ENCODE results near the gene FASTK.

Gene FASTK

DNA sequence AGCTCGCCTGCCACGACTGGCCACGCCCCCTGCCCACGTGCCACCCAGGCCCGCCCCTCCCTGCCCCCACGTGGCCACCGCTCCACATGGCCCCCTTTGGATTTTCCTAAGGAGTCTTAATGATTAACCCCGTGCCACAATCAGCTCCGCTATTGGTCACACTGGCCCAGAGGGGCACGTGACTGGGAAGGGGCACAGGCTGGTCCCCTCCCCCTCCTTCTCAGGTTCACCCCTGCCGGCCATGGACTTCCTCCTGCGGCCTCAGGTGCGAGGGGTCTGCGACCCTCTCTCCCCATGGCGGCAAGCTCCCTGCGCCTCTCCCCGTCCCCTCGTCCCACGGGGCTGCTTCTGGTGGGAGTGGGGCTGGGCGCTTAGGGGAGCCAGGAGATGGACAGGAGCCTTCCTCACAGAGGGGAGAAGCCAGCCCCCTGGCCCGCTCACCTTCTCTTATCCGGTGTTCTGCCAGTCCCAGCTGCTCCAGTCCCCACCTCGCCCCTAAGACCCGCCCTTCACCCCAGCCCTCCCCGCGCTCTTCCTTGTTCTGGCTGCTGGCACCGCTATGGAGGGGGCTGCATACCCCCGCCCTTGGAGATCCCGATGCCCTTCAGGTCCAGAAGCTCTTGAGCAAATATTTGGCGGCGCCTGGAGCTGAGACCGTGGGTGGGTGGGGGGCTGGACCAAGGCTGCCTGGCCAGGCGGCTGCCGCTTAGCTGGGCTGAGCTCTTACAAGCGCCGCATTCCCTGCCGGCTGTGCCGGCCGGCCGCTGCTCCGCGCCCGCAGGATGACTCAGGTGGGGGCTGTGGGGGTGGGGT lies 18.0 kb downstream of the FASTK start:
- no peak for DNase-seq

DNA sequence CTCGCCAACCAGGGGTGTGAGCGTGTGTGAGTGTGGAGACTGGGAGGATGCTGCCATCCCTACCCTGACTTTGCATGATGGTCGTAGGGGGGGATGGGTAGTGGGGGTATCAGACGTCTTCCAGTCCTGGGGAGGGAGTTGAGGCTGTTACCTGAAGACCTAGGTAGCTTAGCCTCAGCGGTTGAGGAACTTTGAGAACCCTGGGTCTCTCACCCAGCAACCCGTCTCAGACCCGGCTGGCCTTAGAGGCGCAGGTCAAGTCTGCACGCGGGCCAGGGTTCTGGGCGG lies 18.6 kb downstream of the FASTK start:
- no peak for DNase-seq

DNA sequence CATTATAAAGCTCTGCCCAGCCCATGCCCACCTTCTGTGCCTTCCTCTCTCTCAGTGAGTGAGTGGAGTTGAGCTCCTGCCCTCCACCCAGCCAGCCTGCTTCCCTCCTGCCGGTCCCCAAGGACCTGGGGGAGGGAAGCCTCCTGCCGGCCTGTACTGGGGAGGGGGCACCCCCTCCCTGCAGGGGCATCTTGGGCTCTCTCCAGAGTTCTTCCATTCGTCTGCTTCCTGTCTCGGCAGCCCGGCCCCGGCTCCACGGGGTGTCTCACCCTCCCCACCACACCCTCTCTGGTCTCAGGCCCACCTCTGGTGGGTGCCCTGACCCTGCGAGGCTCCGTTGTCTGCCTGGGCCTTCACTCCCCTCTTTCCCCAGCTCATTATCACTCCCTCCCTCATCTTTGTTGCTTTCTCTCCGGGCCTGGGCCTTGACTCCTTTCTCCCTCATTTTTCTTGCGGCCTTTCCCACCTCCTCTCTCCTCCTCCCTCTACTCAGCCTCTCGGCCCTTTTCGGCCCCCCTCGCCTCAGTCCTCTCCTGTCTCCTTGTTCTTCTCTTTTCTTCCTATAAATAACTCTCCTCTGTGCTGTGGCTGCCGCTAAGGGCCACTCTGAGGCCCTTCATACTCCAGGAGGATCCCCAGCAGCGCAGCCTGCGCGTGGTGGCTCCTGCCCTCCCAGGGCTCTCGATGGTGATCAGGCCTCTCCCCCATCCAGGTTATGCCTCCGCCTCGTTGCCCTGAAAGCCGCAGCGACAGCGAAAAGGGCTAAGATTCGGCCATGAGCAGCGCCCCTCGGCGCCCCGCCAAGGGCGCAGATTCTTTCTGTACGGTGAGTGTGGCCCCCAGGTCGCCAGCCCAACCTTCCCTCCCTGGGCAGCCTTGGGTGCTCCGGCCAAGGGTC lies 19.1 kb downstream of the FASTK start:
- no peak for DNase-seq

DNA sequence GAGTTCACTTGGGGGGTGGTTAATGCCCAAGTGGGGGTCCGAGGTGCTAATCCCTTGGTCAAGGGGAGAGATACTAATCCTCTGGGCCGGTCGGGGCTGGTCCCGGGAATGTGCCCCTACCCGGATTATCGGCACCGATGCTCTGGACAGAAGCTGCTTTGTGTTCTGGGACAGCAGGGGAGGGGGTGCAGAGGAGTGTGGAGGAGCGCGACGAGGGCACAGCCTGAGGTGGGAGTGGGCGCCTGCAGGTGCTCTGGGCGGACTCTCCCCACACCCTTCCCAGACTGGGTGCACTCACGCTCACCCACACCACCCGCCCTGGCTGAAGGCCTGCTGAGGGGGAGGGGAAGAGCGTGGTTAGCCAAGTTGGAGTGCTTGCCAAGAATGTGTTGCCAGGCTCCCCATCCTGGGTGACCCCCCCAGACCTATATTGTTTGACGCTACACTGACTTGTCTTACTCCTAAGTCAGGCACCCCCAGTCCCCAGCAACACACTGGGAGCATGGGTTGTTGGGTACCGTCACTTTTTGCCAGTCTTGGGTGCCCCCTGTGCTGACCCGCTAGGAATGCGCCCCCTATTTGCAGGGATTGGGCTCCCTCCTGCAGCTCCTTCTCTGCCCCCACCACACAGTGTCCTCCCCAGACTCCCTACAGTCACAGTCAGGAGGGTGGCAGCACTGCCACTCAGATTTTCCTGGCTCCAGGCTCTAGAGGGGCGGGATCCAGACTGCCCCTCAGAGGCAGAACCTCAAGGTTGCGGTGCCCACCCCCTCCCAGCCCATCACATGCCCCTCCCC lies 20.0 kb downstream of the FASTK start:
- no peak for DNase-seq

DNA sequence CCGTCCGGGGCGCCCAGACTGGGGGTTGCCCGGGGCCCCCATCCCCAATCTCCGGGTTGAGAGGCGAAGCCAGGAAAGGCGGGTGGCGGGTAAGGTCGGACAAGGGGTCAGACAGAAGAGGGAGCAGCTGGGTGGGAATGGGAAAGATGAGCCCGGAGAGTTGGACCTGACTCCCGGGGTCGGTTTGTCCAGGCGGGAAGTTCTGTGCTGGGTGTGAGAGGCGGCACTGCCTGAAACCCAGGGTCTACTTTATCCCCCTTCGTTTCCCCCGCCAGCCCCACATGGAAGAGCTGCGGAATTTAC lies 20.5 kb downstream of the FASTK start:
- DNase-seq = no peak

DNA sequence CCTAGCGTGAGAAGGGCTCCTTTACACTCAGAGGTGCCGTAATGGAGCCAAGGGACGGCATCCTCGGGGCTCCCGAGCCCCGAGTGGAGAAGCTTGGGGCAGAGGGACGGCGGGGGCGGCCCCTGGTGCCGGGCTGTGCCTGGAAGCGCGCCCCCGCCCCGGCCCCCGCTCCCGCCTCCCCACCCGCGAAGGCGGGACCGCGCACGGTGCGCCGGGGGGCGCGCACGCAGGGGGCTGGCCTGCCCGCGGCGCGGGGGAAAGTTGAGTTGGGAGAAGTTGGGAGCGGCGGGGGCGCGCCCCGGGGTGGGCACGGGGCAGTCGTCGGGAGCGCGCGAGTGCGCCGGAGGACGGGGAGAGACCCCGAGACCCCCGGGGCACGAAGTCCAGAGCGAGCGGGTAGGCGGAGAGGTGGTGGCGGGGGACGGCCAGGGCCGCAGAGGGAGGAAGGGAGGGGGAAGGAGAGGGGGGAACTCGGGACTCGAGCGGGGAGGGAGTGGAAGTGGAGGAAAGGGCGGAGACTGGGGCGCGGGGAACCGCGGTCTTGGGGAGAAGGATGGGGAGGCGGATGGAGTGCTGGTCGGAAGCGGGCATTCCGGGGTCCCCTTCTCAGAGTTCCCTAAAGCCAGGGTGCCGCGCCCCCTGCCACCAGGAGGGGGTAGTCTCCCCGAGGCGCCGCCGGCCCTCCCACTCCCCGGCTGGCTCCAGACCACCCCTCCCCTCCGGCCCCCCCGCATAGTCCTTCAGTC lies 21.1 kb downstream of the FASTK start, which contains the start of gene SLC4A2:
TSS of gene SLC4A2 (plus strand) at position 223 of the 746 bp plus-strand sequence. CDS start 2,399 bp downstream, outside the sequence.
- no peak for DNase-seq

DNA sequence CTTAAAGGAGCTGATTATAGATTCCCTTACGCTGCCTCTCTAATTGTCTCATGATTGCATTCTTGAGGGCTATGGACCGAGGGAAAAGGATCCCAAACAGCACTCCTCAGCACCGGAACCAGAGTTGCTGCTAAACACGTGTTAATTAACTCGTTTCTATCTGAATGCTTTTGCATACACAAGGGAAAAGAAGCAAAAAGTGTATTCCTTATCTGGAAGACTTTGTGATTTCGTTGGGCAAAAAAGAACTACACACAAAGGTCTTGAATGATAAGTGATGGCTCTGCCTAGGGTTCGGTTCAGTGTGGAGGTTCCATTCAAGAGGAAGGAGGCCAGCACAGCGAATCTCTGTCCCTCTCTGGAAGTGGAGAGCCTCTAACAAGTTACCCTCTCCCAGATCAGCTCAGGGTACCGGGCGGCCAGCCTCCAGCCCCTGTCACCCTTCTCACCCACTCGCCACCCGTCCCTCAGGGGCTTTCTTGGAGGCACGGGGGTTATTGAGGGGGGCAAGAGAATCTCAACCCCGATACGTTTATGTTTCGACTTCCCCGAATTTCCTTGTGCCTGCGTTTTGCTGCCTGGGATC lies 21.7 kb downstream of the FASTK start:
- no peak for DNase-seq

DNA sequence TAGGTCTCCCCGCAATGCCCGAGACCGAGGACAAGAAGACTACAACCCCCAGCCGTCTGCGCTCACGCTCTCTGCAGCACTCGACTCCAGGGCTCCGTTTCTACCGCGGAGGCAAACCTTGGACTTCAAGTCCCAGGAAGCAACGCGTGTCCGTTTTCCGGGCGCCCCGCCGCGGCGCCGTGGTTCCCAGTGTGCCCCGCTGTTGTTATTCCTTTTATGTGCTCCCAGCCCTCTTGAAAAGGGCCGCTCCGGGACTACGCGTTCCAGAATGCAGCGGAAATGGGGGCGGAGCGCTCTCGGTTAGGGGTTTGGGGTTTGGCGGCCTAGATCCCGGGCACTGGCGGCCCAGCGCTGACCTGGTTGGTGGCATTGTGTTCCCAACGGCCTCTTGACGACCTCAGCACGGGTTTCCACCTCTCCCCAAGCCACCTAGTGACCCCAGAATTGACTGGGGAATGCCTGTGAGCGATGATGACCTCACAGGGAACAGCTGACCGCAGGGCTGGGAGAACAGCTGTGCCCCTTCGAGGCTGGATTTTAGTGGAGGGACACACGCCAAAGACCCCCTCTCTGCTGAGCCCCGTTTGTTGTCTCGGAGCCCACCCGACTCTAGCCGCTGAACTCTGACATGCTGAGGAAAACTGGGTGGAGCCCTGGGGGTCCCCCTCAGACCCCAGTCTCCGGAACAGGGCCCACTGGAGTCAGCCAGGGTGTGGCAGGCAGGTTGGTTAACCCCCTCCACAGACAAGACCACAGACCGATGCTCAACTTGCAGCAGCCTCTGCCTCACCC lies 22.4 kb downstream of the FASTK start:
- peak; percentile 95 to 99 for DNase-seq

DNA sequence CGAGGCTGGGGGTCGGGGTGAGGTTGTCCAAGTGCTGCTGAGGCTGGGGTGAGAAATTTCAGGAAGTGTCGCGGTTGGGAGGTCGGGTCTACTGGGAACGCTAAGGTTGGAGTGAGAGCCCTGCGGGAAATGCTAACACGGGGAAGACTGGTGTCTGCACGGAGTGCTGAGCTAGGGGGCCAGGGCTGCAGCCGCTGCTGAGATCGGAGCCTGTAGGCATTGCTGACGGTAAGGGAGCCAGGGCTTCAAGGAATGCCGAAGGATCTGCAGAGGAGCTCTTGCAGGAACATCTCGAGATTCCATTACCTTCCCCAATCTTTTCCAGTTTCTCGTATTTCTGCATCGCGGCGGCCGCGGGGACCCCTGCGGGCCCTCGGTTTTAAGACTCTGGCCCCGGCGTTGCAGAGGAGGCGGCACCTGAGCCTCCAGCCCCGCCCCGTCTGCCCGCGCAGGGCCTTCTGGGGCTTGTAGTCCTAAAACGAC lies 23.1 kb downstream of the FASTK start, which contains the start of gene CDK5:
TSS of gene CDK5 (minus strand) at position 392 of the 483 bp plus-strand sequence. CDS start at position 343, 49 bp downstream.
- no peak for DNase-seq

DNA sequence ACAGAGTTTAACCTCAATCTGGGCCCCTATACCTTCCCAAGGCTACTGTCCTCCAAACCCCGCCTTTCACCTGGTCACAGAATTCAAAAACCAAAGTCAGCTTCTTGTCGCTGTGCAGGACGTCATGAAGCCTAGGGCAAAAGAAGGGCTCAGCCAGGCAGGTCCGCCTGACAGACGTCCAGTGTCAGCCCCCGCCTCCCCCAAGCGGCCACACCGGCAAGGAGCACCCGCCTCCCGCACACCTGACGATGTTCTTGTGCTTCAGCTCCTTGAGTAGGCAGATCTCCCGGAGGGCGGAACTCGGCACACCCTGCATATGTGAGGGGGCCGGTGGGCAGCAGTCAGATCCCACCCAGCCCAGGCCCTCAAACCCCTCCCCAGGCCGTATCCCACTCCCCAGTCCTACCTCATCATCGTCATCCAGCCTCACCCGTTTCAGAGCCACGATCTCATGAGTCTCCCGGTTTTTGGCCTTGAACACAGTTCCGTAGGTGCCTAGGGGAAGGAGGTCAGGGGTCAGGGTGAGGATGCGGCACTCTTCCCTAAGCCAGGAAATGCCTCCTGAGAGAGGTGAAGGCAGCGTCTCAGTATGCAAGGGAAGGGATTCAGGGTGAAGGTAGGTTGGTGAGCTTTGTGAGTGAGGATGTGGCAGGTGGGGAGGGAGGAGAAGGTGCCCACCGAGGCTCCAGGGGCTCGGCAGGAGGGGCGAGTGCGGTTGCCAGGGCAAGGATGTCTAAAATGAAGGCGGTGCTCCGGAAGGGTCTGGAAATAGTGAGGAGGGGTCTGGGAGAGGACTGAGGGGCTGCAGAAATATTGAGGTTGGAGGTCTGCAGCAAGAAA lies 23.7 kb downstream of the FASTK start:
- DNase-seq = no peak

DNA sequence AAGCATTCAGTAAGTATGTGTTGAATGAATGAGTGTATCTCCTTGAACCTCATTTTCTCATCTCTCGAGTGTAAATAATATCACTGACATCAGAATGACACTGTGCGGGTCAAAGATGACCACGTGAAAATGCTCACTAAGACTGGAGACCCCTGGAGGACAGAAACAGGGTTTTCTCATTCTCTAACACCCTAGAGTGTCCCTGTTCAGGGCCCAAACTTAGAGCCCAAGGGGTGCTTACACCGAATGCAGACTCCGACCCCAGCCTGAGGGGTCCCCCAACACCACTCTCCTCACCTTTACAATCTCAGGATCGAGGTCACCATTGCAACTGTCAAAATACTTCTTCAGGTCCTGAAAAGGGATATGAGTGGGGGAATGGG lies 24.3 kb downstream of the FASTK start:
- no peak for DNase-seq

DNA sequence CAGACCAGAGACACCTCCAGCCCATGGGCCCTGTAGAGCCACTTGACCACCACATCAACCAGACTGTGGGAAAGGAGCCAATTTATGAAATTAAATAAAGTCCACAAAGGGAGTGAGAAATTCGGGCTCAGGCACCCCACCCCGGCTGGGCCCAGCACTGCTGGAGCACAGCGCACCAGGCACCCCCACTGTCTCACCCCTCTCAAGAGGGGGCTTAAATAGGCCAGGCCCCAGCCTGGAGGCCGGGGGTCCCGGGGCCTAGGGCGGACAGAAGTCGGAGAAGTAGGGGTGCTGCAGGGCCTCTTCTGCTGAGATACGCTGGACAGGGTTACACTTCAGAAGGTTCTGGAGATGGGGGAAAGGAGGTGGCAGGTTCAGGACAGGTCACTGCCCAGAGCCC lies 26.9 kb downstream of the FASTK start:
- no peak for DNase-seq

DNA sequence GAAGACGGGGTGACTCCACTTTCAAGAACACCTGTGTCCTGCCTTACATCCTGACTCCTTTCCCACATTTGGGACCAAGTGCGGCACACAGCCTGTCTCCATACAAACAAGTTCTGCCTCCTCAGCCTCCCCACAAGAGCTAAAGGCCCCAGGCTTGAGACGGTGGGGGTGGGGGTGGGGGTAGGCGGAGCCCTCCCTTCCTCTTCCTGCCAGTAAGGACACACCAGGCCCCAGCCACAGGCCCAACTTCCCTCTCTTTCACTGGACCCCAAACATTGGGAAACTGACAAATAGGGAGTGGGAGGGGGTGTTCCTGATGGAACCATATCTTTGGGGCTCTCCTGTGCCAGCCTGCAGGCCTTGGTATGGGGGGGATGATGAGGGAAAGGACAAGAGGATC lies 27.5 kb downstream of the FASTK start:
- DNase-seq = no peak

DNA sequence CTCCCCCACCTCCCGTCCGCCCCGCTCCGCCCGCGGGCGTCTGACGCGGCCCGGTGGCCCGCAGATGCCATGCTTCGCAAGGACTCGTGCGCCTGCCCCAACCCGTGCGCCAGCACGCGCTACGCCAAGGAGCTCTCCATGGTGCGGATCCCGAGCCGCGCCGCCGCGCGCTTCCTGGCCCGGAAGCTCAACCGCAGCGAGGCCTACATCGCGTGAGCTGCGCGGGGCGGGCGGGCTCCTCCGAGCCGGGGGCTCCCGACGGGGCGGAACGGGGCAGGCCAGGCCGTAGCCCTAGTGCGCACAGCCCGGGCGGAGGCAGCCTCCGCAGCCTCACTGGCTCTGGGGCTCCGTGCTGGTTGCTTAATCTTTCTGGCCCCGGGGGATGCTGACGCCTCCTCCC lies 29.5 kb downstream of the FASTK start:
- no peak for DNase-seq

DNA sequence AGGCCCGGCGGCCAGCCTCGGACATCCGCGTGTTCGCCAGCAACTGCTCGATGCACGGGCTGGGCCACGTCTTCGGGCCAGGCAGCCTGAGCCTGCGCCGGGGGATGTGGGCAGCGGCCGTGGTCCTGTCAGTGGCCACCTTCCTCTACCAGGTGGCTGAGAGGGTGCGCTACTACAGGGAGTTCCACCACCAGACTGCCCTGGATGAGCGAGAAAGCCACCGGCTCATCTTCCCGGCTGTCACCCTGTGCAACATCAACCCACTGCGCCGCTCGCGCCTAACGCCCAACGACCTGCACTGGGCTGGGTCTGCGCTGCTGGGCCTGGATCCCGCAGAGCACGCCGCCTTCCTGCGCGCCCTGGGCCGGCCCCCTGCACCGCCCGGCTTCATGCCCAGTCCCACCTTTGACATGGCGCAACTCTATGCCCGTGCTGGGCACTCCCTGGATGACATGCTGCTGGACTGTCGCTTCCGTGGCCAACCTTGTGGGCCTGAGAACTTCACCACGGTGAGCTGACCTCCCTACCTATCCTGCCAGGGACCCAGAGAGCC lies 31.6 kb downstream of the FASTK start:
- DNase-seq = no peak

DNA sequence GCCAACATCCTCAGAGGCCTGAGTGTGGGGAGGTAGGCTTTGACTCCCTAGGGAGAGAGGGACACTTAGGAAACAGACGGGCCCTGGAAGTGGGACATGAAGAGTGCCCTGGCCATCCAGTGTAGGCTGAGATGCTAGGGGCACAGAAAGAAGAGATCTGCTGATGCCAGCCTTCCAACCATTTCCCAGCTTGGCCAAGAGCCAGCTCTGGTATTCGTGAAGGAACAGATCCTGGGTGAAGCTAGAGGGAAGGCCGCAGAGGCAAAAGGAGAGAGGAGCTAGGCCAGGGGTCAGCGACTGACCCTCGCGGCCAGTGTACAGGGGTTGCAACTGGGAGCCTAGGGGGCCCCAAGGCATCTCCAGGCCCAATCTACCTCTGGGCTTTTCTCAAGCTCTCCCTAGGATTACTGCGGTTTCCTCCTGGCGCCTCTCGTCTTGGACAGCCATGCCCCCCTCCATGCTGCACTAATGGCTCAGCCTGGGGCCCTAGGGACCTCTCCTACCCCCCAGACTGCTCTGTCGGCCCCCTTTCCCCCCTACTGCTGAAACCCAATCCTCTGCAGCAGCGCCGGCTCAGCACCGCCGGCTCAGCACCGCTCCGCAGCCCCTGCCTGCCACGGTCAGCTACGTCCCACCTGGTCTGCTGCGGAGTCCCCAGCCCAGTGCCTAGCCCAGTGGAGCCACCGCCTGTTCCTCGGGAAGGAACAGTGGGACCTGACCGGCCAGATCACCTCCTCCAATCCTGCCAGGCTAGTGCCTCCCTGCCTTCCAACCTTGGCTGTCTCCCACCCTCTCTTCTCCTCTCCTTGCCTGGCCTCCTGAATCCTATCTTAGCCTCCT lies 32.4 kb downstream of the FASTK start, which contains the start of gene ASIC3:
TSS of gene ASIC3 (plus strand) at position 556 of the 840 bp plus-strand sequence. CDS start 355 bp downstream, outside the sequence.
- no peak for DNase-seq

DNA sequence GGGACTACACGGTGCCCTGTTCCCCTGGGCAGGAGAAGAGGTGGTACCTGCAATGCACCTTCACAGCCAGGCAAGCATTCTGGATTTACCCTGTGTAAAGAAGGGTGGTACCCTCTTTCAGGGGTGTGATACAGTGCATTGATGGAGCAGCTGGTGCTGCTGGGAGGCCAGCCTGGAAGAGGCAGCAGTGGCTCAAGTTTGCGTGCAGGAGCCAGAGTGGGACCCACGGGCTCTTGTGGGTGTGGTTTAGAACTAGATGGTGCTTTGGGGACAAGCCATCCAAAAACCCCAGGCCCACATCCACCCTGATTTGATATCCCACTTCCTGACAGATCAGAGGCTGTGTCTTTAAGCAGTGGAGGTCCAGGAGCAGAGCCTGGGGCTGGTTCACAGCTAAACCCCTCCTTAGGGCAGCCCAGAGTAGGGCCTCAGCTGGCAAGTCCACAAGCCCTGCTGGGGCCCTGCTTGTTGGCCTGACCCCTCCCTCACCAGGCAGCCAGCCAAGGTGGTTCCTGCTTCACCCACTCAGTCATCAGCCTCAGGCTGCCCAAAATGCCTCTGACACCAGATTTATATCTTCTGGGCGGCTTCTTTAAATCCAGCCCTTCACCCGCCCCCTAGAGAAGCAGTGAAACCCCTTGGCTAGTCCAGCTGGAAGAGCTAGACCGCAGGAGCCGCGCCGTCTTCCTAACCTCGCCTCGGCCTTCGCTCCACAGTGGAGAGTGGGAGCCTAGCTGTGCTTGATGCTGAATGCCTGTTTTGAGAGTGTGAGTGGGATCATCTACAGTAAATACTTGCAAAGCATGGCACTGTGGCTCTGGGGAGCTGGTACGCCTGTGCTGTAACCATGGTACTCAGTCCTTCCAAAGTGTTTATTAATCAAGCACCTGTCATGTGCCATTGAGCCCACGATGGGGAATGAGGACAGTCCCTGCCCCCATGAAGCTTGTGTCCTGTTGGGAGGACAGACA lies 33.7 kb downstream of the FASTK start:
- DNase-seq = no peak

DNA sequence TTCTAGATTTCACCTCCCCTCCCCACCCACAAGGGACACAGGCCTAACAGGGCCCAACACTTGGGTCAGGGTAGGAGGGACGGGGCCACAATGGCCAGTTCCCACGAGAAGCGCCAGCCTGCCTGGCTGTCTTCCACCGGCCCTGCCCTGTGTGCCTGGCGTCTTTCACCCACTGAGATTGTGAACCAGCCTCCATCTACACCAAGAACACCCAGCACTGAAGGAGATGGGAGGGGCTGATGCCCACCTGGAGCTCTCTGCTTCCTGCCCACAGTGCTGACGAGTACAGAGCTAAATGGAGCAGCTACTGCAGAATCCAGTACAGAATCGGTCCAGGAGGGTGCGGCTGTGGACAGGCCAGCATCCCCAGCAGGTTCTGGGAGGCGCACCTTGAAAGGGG lies 34.6 kb downstream of the FASTK start:
- DNase-seq = no peak
